PC-9 (cell line): ENCODE results near the gene PLPPR1. TPM values are rescaled to one million over a fixed set of nuclear protein-coding genes. Genes with fewer than 3 reads are reported as not detected.

Experiments
- BruUV-seq: library from RNA; stranded (reverse); fragments of 400-500 nt; replicated peaks from 2 replicates; lab custom pipeline; 2021; lab: Mats Ljungman, UMichigan
- CTCF ChIA-PET: fragments of 300-600 bp; sonication (Branson Sonifier 250); formaldehyde crosslinking; loops from one replicate; lab custom pipeline; 2022; ENCODE audit warnings: antibody characterized with exemption; lab: Charles Lee
- POLR2A ChIA-PET: fragments of 300-600 bp; sonication (Branson Sonifier 250); formaldehyde crosslinking; loops from one replicate; lab custom pipeline; 2022; ENCODE audit warnings: antibody characterized with exemption; ENCODE audit not compliant: unreplicated experiment; lab: Charles Lee
- DNase-seq, 2 experiments: peaks; one replicate each; pipeline versions ENCODE4 v3.0.0 to v3.0.0-alpha.2; 2015 to 2022; ENCODE audit warnings: mixed read lengths in 1 of 2
- H2AFZ ChIP-seq: fragments of 200-600 bp; sonication (generic); 2 replicates; pipeline ENCODE4 v1.8.1; 2017; ENCODE audit warnings: antibody characterized with exemption
- H3F3A ChIP-seq: fragments of 200-600 bp; sonication (generic); 2 replicates; pipeline ENCODE4 v1.8.1; 2017; ENCODE audit warnings: antibody characterized with exemption, mild to moderate bottlenecking, low read depth; ENCODE audit not compliant: insufficient read depth
- H3K27ac ChIP-seq: fragments of 200-600 bp; sonication (generic); 2 replicates; pipeline ENCODE4 v1.6.1; 2016; ENCODE audit warnings: mixed run types
- H3K27me3 ChIP-seq: fragments of 200-600 bp; sonication (generic); 2 replicates; pipeline ENCODE4 v1.6.1; 2016; ENCODE audit warnings: low read depth, mixed run types; ENCODE audit not compliant: insufficient read depth
- H3K36me3 ChIP-seq: fragments of 200-600 bp; sonication (generic); 2 replicates; pipeline ENCODE4 v1.6.1; 2016; ENCODE audit warnings: low read depth, mixed run types
- H3K4me1 ChIP-seq: fragments of 200-600 bp; sonication (generic); replicated peaks from 2 replicates; pipeline ENCODE4 v1.6.1; 2016; ENCODE audit warnings: mixed run types; ENCODE audit not compliant: insufficient read depth
- H3K4me2 ChIP-seq: fragments of 200-600 bp; sonication (generic); 2 replicates; pipeline ENCODE4 v1.6.1; 2017; ENCODE audit warnings: mixed run types
- H3K4me3 ChIP-seq: fragments of 200-600 bp; sonication (generic); 2 replicates; pipeline ENCODE4 v1.6.1; 2016; ENCODE audit warnings: mixed run types
- H3K79me2 ChIP-seq: fragments of 200-600 bp; sonication (generic); 2 replicates; pipeline ENCODE4 v1.6.1; 2017; ENCODE audit warnings: low read depth, mixed run types
- H3K9me2 ChIP-seq: fragments of 200-600 bp; sonication (generic); 2 replicates; pipeline ENCODE4 v1.8.1; 2017; ENCODE audit warnings: mild to moderate bottlenecking; ENCODE audit not compliant: insufficient read depth
- H3K9me3 ChIP-seq: fragments of 200-600 bp; sonication (generic); 2 replicates; pipeline ENCODE4 v1.8.1; 2016; ENCODE audit warnings: low read depth; ENCODE audit not compliant: insufficient read depth
- H4K20me1 ChIP-seq: fragments of 200-600 bp; sonication (generic); 2 replicates; pipeline ENCODE4 v1.8.1; 2017; ENCODE audit not compliant: insufficient read depth
- CTCF ChIP-seq: fragments of 200-600 bp; sonication (generic); conservative IDR thresholded peaks from 2 replicates; pipeline ENCODE4 v1.6.1; 2017; ENCODE audit warnings: mixed run types, antibody characterized with exemption, mild to moderate bottlenecking, moderate library complexity
- EZH2 ChIP-seq: fragments of 200-600 bp; sonication (generic); IDR thresholded peaks from 2 replicates; pipeline ENCODE4 v1.8.0; 2017; ENCODE audit warnings: antibody characterized with exemption, low read depth
- intact Hi-C: fragments of 100-400 bp; cut with micrococcal nuclease; formaldehyde crosslinking; loops from one replicate; pipeline ENCODE4 v1.10.0; 2022; ENCODE audit not compliant: unreplicated experiment
- total RNA-seq: library from RNA; stranded (reverse); gene quantifications from 2 replicates; pipeline ENCODE4 v1.2.3, GENCODE V29; 2021

The PLPPR1 gene
- total RNA-seq, 1 experiment from 2014 or later, result not detected

GRCh38 chr9:101247297-101247696, 218.8 kb downstream of the PLPPR1 start:
- POLR2A ChIA-PET, result no interaction called here
- CTCF ChIA-PET, result no interaction called here
- H3K27ac ChIP-seq, result no peak overlapping the region
- H3K4me2 ChIP-seq, result no peak overlapping the region
- H3K9me3 ChIP-seq, result no peaks in the 10 kb centered on the region
- intact Hi-C loops, result no loop called here
- H3K27me3 ChIP-seq, result no peaks in the 10 kb centered on the region
- no peak overlapping the region for H2AFZ ChIP-seq
- BruUV-seq, result no TSS peak
- H3K36me3 ChIP-seq, result no peaks in the 10 kb centered on the region
- no peak for DNase-seq
- no peaks in the 10 kb centered on the region for H3F3A ChIP-seq
- H3K79me2 ChIP-seq, result no peaks in the 10 kb centered on the region
- H3K9me2 ChIP-seq, result no peaks in the 10 kb centered on the region
- no peak overlapping the region for H3K4me3 ChIP-seq
- TF ChIP-seq CTCF (no peak), EZH2 (no peak)
- no peaks in the 10 kb centered on the region for H4K20me1 ChIP-seq
- no peaks in the 10 kb centered on the region for H3K4me1 ChIP-seq

- no peaks in the 10 kb centered on the region; the same call in 1 of the 2 replicates for H3K9me2 ChIP-seq
- ChIA-PET CTCF (no interaction called here), POLR2A (no interaction called here)
- TF ChIP-seq EZH2, result no peak
- no peak for TF ChIP-seq CTCF
- no peak for DNase-seq
- intact Hi-C loops, result no loop called here
- H3K27me3 ChIP-seq, result no peaks in the 10 kb centered on the region
- no peaks in the 10 kb centered on the region for H3K36me3 ChIP-seq
- H3K27ac ChIP-seq, result no peak overlapping the region
- H2AFZ ChIP-seq, result no peak overlapping the region
- H3F3A ChIP-seq, result no peaks in the 10 kb centered on the region
- no peaks in the 10 kb centered on the region for H4K20me1 ChIP-seq
- H3K4me3 ChIP-seq, result no peak overlapping the region
- no TSS peak for BruUV-seq
- H3K79me2 ChIP-seq, result no peaks in the 10 kb centered on the region
- H3K4me2 ChIP-seq, result no peak overlapping the region
- H3K4me1 ChIP-seq, result no peaks in the 10 kb centered on the region
- H3K9me3 ChIP-seq, result no peaks in the 10 kb centered on the region
Observed at GRCh38 chr9:101254733-101255433, 226.4 kb downstream of the PLPPR1 start.

- no TSS peak for BruUV-seq
- ChIA-PET POLR2A (no interaction called here), CTCF (no interaction called here)
- H3K79me2 ChIP-seq, result no peaks in the 10 kb centered on the region
- H3K9me3 ChIP-seq, result no peaks in the 10 kb centered on the region
- H3K4me1 ChIP-seq, result no peaks in the 10 kb centered on the region
- H3K27me3 ChIP-seq, result no peaks in the 10 kb centered on the region
- H4K20me1 ChIP-seq, result no peaks in the 10 kb centered on the region
- H3F3A ChIP-seq, result no peaks in the 10 kb centered on the region
- H3K4me2 ChIP-seq, result no peak overlapping the region
- DNase-seq, result no peak
- H3K27ac ChIP-seq, result no peak overlapping the region
- no peak overlapping the region for H3K4me3 ChIP-seq
- TF ChIP-seq CTCF, result no peak
- TF ChIP-seq EZH2, result no peak
- H3K36me3 ChIP-seq, result no peaks in the 10 kb centered on the region
- intact Hi-C loops, result no loop called here
- no peaks in the 10 kb centered on the region; the same call in 1 of the 2 replicates for H3K9me2 ChIP-seq
- H2AFZ ChIP-seq, result no peak overlapping the region
Observed at GRCh38 chr9:101264727-101265126, 236.2 kb downstream of the PLPPR1 start.
